ENCODE results near the gene HOXA10.

The HOXA10 gene

GRCh38 chr7:27165089-27165995 is 8.8 kb downstream of the HOXA10 start, which contains the start of gene HOXA9:
Gene HOXA9 (minus strand): TSS chr7:27165537. CDS start chr7:27165457, 80 bp downstream.
- DNase-seq, result peak; percentile 93

DNA sequence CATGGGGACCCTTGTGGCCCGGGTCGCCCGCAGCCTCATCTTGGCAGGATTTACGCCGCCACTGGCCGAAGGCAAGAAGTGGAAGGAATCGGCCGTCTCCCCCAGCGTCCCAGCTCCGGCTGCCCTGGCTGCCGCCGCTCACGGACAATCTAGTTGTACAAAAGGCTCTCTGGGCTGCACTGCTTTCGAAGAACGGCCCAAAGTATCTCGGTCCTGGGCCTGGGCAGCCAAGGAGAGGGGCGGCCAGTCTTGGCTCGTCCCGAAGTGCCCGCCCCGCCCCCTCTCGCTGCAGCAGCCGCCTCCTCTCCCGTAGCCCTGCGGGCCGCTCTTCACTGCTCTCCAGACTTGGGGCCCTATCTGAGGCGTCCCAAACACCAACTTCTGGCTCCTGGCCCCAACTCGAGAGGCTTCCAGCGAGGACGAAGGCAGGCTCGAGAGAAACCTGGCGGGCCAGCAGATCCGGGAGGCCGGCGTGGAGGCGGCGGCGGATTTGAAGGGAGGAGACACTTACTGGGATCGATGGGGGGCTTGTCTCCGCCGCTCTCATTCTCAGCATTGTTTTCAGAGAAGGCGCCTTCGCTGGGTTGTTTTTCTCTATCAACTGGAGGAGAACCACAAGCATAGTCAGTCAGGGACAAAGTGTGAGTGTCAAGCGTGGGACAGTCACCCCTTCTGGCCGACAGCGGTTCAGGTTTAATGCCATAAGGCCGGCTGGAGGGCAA is 9.6 kb downstream of the HOXA10 start:
- DNase-seq, result peak; percentile 66

DNA sequence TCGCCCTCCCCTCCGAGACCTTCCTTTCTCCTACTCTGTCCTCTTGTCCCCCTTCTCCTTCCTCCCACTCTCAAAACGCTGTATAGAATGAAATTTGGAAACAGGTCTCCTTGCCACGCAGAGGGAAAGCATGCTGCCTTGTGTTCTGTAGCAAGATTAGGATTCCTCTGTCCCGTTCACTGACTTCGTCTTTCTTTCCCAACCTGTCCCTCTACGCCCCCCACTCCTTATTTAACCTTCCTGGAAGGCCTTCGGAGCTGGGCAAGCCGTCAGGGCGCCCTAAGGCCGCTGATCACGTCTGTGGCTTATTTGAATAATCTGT is 10.1 kb downstream of the HOXA10 start:
- DNase-seq, result no peak

DNA sequence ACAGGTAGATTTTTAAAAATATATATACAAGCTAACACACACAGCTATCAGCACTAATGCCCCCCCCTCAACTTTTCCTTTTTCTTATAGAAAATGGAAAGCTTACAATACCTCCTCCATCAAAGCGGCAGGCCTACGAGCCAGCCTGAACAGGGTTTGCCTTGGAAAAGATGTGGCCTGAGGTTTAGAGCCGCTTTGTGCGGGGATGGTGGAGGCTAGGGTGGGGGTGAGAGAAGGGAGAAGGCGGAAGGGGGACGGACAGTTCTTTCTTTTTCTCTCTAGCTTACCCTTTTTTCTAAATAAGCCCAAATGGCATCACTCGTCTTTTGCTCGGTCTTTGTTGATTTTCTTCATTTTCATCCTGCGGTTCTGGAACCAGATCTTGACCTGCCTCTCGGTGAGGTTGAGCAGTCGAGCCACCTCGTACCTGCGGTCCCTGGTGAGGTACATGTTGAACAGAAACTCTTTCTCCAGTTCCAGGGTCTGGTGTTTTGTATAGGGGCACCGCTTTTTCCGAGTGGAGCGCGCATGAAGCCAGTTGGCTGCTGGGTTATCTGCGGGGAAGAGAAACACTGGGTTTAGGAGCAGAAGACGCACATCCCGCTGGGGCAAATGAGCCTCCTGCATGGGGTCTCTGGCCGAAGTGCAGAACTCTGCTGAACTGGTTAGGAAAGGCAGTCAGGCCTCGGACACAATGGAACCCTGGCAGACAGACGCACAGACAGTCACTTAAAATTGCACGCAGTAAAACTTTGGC is 10.7 kb downstream of the HOXA10 start:
- DNase-seq, result no peak

- DNase-seq, result no peak
Measured at GRCh38 chr7:27162561-27163287, 11.4 kb downstream of the HOXA10 start.

DNA sequence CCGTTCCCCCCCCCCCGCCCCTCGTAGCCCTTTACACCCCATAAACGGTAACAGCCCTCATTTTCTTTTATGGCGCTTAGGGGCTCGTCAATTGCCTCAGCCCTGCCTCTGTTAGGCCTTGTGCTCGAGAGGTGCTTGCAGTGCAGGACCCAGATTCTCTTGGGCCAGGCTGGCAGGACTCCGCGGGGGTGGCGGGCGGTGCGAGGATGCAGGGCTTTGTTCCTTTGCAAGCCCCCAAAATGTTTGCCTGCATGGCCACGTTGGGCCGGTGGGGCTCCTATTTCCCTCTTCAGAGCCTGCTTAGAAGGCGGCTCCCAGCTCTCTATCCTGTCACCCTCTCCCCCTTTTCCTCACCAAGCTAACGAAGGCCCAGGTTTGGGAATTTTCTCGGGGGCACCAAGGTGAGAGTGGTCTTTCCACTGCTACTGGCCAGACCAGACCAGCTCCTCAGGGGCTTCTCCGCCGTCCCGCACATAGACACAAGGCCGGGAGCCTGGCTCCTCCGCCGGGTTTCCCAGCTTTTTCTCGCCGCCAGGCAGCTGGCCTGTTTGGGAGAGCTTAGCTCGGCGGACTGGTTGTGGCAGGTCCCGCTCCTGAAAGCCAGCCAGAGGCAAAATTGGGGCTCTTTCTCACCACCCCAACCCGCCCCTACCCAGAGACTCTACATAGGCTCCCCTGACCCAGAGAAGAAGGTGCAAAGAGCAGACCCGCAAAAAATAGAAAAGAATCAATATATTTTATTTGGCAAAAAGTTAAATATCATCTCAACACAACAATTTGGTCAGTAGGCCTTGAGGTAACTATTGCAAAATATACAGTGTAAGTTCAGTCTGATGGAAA is 12.2 kb downstream of the HOXA10 start:
- DNase-seq, result peak; percentile 78

- no peak for DNase-seq
Measured at GRCh38 chr7:27161214-27161720, 12.9 kb downstream of the HOXA10 start.

DNA sequence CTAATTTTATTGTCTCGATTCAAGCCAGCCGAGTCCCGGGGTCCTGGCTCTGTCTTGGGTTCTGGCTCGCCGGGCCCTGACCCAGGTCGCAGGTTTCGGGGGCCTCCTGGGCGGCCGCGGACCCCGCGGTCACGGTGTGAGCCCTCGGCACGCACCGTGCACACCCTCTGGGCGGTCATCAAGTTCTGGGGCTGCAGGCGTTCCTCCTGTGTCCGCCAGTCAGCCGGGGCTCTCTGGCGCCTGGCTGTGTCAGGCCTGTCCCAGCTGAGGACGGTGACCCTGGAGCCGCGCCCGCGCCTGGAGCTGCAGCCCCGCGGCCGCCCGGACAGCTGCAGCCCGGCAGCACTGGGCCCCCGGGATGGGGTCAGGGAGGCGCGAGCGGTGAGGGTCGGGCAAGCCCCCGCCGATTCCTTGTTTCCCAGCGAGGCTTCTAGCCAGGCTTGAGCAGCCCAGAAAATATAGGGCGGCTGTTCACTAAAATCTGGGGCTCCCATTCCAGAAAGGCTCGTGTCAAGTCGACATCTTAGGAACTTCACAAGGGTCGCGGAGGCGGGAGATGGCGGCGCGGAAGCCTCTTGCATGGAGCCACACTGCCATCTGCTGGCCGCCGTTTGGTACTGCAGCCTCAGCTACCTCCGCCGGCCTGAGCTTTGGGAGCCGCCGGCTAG is 13.4 kb downstream of the HOXA10 start:
- peak; percentile 93 for DNase-seq

GRCh38 chr7:27160145-27160545 is 14.0 kb downstream of the HOXA10 start:
- DNase-seq, result peak; percentile 64

GRCh38 chr7:27159266-27160144 is 14.6 kb downstream of the HOXA10 start:
- peak; percentile 23 for DNase-seq

GRCh38 chr7:27158436-27159265 is 15.5 kb downstream of the HOXA10 start:
- peak; percentile 34 for DNase-seq

DNA sequence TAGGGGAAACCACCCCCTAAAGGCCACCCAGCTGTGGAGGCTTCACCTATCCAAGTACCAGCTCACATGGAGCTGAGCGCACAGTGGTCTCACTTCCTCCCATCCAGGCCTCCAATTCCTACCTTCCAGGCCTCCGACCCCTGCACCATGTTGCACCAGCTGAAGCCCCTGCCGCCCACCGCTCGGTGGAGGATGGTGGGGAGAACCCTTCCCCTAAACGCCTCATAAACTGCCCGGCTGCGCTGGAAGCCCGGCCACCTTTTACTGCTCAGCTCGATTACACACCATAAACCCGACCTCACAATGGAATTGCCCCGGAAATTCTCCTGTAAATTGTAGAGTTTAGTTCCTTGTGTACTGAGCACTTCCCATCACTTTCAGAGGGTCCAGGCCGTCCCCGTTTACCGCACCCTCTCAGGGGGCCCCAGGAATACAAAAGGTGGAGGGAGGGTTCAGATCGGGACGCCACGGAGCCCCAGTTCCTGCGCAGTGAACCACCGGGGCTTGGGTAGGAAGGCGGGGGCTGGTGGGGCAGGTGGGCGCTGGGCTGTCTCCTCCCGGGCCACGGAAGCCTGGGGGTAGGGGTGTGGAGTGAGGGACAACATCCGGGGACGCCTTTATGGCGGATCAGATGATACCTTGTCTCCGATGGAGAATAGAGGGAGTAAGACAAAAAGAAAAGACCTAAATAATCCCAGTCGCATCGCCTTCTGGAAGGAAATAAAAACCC is 16.3 kb downstream of the HOXA10 start:
- DNase-seq, result peak; percentile 19

GRCh38 chr7:27156916-27157701 is 17.0 kb downstream of the HOXA10 start:
- DNase-seq, result peak; percentile 23

GRCh38 chr7:27156508-27156898 is 17.6 kb downstream of the HOXA10 start, which contains the start of gene HOXA7:
Gene HOXA7 (minus strand): TSS chr7:27156675. CDS start chr7:27156545, 130 bp downstream.
- peak; percentile 94 for DNase-seq

DNA sequence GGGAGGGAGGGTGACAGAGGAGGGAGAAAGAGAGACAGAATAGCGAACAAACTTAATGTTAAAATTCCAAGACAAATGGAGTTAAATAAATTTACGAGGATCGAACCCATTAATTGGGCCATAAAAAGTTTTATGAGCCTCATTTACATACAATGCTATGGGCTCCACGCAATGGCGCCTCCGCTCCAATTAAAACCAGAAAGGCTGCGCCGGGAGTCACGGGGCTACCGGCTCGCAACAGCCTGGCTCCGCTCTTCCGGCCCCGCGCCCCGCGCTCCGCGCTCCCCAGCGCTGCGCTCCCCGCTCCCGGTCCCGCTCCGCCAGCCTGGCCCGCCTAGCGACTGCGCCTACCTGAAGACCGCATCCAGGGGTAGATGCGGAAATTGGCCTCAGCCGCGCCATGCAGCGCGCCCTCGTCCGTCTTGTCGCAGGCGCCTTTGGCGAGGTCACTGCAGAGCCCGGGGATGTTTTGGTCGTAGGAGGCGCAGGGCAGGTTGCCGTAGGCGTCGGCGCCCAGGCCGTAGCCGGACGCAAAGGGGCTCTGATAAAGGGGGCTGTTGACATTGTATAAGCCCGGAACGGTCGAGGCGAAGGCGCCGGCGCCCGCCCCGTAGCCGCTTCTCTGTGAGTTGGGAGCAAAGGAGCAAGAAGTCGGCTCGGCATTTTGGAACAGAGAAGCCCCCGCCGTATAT is 18.2 kb downstream of the HOXA10 start:
- no peak for DNase-seq
